Measurements from ENCODE around the gene CAAP1.
"Not testable (repeated sequence)": the region's sequence is repeated elsewhere in the genome, so short reads cannot be mapped to it uniquely, and the experiment has no call there.

CAAP1 gene

GRCh38 chr9:26828391-26828955 lies 64.1 kb downstream of the CAAP1 start:
- DNase-seq (ENCODE audit: low read depth) = not testable (repeated sequence)

GRCh38 chr9:26814799-26815198 lies 77.8 kb downstream of the CAAP1 start:
- no peak for DNase-seq (ENCODE audit: low read depth)

GRCh38 chr9:26813247-26813646 lies 79.4 kb downstream of the CAAP1 start:
- no peak for DNase-seq (ENCODE audit: low read depth)

GRCh38 chr9:26812217-26812616 lies 80.4 kb downstream of the CAAP1 start:
- DNase-seq (ENCODE audit: low read depth) = no peak

- no peak for DNase-seq (ENCODE audit: low read depth)
Observed at GRCh38 chr9:26811106-26811505, 81.5 kb downstream of the CAAP1 start.

- no peak for DNase-seq (ENCODE audit: low read depth)
Observed at GRCh38 chr9:26809795-26810194, 82.8 kb downstream of the CAAP1 start.

- DNase-seq (ENCODE audit: low read depth) = no peak
Observed at GRCh38 chr9:26807161-26807560, 85.4 kb downstream of the CAAP1 start.

GRCh38 chr9:26802921-26803320 lies 89.7 kb downstream of the CAAP1 start:
- no peak for DNase-seq (ENCODE audit: low read depth)

- no peak for DNase-seq (ENCODE audit: low read depth)
Observed at GRCh38 chr9:26801772-26802171, 90.8 kb downstream of the CAAP1 start.

GRCh38 chr9:26800322-26800721 lies 92.3 kb downstream of the CAAP1 start:
- no peak for DNase-seq (ENCODE audit: low read depth)

GRCh38 chr9:26791274-26791673 lies 101.3 kb downstream of the CAAP1 start:
- DNase-seq (ENCODE audit: low read depth) = no peak
